SU-DHL-6 (cell line): ENCODE measurements around the gene ALK.

Experiments used
- H2AFZ ChIP-seq: fragments of 200-600 bp; sonication (generic); 2 replicates; pipeline ENCODE4 v1.6.1; 2014; ENCODE audit warnings: low read depth, mild to moderate bottlenecking, moderate library complexity, mixed read lengths, antibody characterized with exemption, low read length; ENCODE audit not compliant: severe bottlenecking
- H3F3A ChIP-seq: fragments of 200-600 bp; shearing (Covaris generic); 2 replicates; pipeline ENCODE4 v1.6.0; 2016; ENCODE audit warnings: antibody characterized with exemption, mild to moderate bottlenecking; ENCODE audit not compliant: insufficient read depth
- H3K27ac ChIP-seq: fragments of 200-600 bp; sonication (generic); 2 replicates; pipeline ENCODE4 v1.5.1; 2016; ENCODE audit warnings: low read depth, mild to moderate bottlenecking, low read length, moderate library complexity, mixed read lengths
- H3K27me3 ChIP-seq: fragments of 200-600 bp; sonication (generic), shearing (Covaris generic); 2 replicates; pipeline ENCODE4 v1.6.0; 2014; ENCODE audit warnings: mild to moderate bottlenecking, low read length
- H3K36me3 ChIP-seq: fragments of 200-600 bp; sonication (generic); 2 replicates; pipeline ENCODE4 v1.6.1; 2014; ENCODE audit warnings: mild to moderate bottlenecking, low read length, mixed read lengths
- H3K4me2 ChIP-seq: fragments of 300-600, 200-600 bp; shearing (Covaris generic), sonication (generic); 2 replicates; pipeline ENCODE4 v1.6.0; 2014; ENCODE audit warnings: low read length, low read depth, mild to moderate bottlenecking; ENCODE audit not compliant: poor library complexity, severe bottlenecking
- H3K4me3 ChIP-seq: fragments of 200-600 bp; sonication (generic); 2 replicates; pipeline ENCODE4 v1.5.1; 2014; ENCODE audit warnings: antibody characterized with exemption, low read length, mild to moderate bottlenecking, mixed read lengths; ENCODE audit not compliant: insufficient read depth, poor library complexity, severe bottlenecking
- H3K79me2 ChIP-seq: fragments of 200-600 bp; sonication (generic); 2 replicates; pipeline ENCODE4 v1.6.1; 2014; ENCODE audit warnings: mild to moderate bottlenecking, low read length, moderate library complexity; ENCODE audit not compliant: insufficient read depth
- H3K9ac ChIP-seq: fragments of 200-600 bp; sonication (generic); 2 replicates; pipeline ENCODE4 v1.7.0; 2014; ENCODE audit warnings: mild to moderate bottlenecking, low read length
- H3K9me2 ChIP-seq: fragments of 200-600 bp; sonication (generic); replicated peaks from 2 replicates; pipeline ENCODE4 v1.6.1; 2014; ENCODE audit warnings: low read length; ENCODE audit not compliant: insufficient read depth
- H3K9me3 ChIP-seq: fragments of 200-600 bp; sonication (generic); 2 replicates; pipeline ENCODE4 v1.6.1; 2014; ENCODE audit warnings: low read length, mixed read lengths; ENCODE audit not compliant: insufficient read depth
- H4K20me1 ChIP-seq: fragments of 200-600 bp; sonication (generic); 2 replicates; pipeline ENCODE4 v1.6.1; 2014; ENCODE audit warnings: low read depth, mild to moderate bottlenecking, antibody characterized with exemption, low read length, moderate library complexity, mixed read lengths
- CTCF ChIP-seq: fragments of 200-600 bp; sonication (generic); IDR thresholded peaks from one replicate; pipeline ENCODE4 v1.5.1; 2017; ENCODE audit warnings: antibody characterized with exemption, mild to moderate bottlenecking, low read length, moderate library complexity; ENCODE audit not compliant: insufficient read depth, poor library complexity, severe bottlenecking
- EZH2phosphoT487 ChIP-seq: fragments of 200-600 bp; sonication (generic), shearing (Covaris generic); conservative IDR thresholded peaks from 2 replicates; pipeline ENCODE4 v1.6.1; 2018; ENCODE audit warnings: mild to moderate bottlenecking, antibody characterized with exemption, low read length, moderate library complexity, mixed read lengths

The ALK gene

GRCh38 chr2:29719639-29720038, 201.7 kb downstream of the ALK start:
- no peaks in the 10 kb centered on the region for H3K9me2 ChIP-seq
- H3K4me2 ChIP-seq = no peak overlapping the region
- no peak overlapping the region for H3K4me3 ChIP-seq

GRCh38 chr2:29718076-29718686, 203.2 kb downstream of the ALK start:
- H2AFZ ChIP-seq = no peak overlapping the region
- H3K9me3 ChIP-seq = no peaks in the 10 kb centered on the region
- H3F3A ChIP-seq = no peaks in the 10 kb centered on the region
- no peak for TF ChIP-seq CTCF
- TF ChIP-seq EZH2phosphoT487 = no peak
- H3K27ac ChIP-seq = no peak overlapping the region
- no peaks in the 10 kb centered on the region for H4K20me1 ChIP-seq
- no peaks in the 10 kb centered on the region for H3K9me2 ChIP-seq
- H3K36me3 ChIP-seq = no peaks in the 10 kb centered on the region
- no peaks in the 10 kb centered on the region for H3K79me2 ChIP-seq
- no peak overlapping the region for H3K9ac ChIP-seq
- H3K27me3 ChIP-seq = no peaks in the 10 kb centered on the region
- H3K4me2 ChIP-seq = no peak overlapping the region
- H3K4me3 ChIP-seq = no peak overlapping the region

More at GRCh38 chr2:29719639-29720038, 201.7 kb downstream of the ALK start:
- H3K9me3 ChIP-seq = no peaks in the 10 kb centered on the region
- no peaks in the 10 kb centered on the region for H3K79me2 ChIP-seq
- H3K36me3 ChIP-seq = no peaks in the 10 kb centered on the region
- H3K27me3 ChIP-seq = no peaks in the 10 kb centered on the region
- H3F3A ChIP-seq = no peaks in the 10 kb centered on the region
- no peak overlapping the region for H3K27ac ChIP-seq
- H2AFZ ChIP-seq = no peak overlapping the region
- no peaks in the 10 kb centered on the region for H4K20me1 ChIP-seq
- H3K9ac ChIP-seq = no peak overlapping the region
- no peak for TF ChIP-seq EZH2phosphoT487
- no peak for TF ChIP-seq CTCF

- TF ChIP-seq CTCF (no peak), EZH2phosphoT487 (no peak)
- no peaks in the 10 kb centered on the region for H3K79me2 ChIP-seq
- H2AFZ ChIP-seq = no peak overlapping the region
- no peaks in the 10 kb centered on the region for H3K9me3 ChIP-seq
- no peak overlapping the region for H3K4me2 ChIP-seq
- H3F3A ChIP-seq = no peaks in the 10 kb centered on the region
- no peak overlapping the region for H3K9ac ChIP-seq
- no peaks in the 10 kb centered on the region for H3K9me2 ChIP-seq
- H4K20me1 ChIP-seq = no peaks in the 10 kb centered on the region
- no peak overlapping the region for H3K4me3 ChIP-seq
- H3K36me3 ChIP-seq = no peaks in the 10 kb centered on the region
- no peak overlapping the region for H3K27ac ChIP-seq
- no peaks in the 10 kb centered on the region for H3K27me3 ChIP-seq
Observed at GRCh38 chr2:29715655-29716054, 205.7 kb downstream of the ALK start.
